NCI-H2107 (cell line): Measurements from ENCODE around the gene MSN.

ENCODE experiments used
- DNase-seq: peaks from one replicate; lab custom pipeline; 2025; lab: John Stamatoyannopoulos, UW

Gene MSN

DNA sequence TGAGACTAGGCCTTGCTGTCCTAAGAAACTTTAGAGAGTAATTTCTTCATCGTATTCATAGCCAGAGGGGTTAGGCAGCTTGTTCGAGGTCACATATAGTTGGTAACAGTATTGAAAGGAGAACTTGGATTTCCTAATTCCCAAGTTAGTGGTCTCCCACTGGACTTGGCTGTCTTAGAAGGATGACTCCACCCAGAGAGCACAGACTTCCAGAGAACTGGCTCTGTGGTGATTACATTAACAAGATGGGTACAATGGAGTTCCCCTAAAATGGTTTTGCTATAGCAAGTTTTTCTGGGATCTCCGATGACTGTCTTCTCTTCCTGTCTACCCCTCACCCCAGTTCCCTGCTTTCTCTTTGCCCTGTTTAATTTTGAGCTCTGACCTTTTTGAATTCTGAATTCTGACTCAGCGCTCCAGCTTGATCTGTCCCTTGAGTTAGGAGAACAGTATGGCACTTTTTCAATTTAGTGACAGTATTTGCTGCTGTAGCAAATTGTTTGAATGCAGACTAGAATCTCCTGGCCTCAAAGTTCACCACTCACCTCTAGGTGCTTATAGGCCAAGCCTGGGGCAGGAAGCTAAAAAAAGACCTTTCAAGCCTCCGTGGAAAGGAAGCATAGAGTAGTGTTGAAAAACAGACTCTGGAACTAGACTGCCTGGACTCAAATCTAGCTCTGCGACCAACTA lies 6.9 kb downstream of the MSN start:
- no peak for DNase-seq

DNA sequence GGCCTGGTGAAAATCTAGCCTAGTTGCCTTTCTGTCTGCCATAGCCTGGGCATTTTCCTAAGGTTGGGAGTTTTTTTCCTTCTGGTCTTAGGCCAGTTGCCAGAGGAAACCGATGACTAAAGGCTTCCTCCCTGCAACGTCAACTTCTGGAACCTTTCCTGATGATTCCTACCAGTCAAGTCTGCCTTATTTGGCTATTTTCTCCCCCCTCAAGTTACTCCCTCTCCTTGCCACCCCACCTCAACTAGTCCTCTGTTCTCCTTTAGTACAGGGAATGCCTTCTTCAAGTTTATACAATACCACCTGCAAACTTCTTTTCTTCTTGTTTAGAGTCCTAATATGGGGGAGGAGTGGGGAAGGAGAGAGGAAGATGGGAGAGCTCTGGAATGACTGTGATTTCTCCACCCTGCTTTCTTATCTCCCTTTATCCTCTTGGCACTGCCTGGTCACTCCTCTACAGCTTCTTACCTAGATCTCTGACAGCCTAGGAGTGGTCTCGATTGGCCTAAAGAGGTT lies 10.6 kb downstream of the MSN start:
- DNase-seq, result no peak

GRCh38 chrX:65679071-65679540 lies 11.7 kb downstream of the MSN start:
- DNase-seq, result no peak

DNA sequence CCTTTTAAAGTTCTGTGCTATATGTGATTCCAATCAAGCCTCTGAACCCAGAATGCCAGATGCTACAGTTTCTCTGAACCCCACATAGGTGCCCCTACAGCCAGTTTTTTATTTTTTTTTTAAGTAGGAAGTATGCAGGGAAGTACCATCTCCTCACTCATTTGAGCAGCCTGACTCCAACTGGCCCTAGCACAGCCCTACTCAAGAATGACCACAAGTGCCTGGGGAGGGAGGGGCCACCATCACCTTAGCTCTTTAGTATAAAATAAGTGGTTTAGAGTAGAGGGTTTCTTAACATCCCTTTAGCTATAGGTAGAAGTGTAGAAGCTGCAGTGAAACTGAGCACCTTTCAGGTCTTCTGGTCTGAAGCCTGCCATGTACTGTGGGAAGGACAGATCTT lies 14.4 kb downstream of the MSN start:
- no peak for DNase-seq

DNA sequence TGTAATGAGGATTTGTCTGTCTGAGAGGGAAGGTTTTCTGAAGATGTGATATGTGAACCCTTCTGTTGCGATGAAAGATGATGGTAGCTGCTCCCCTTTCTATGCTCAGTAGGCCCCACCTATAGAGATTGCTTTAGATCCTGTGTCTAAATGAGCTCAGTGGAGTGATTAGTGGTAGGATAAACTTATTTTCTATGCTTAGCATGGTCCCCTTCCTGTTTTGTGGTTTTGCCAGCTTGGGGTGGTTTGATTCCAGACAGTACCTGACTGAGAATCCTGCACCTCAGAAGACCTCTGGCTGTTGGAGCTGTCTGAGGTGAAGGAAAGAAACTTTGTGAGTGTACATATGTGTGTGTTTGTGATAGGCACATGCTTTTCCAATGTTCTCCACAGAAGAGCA lies 17.7 kb downstream of the MSN start:
- no peak for DNase-seq

- no peak for DNase-seq
Measured at GRCh38 chrX:65686236-65686635, 18.8 kb downstream of the MSN start.

- DNase-seq, result no peak
Measured at GRCh38 chrX:65687367-65687766, 19.9 kb downstream of the MSN start.

DNA sequence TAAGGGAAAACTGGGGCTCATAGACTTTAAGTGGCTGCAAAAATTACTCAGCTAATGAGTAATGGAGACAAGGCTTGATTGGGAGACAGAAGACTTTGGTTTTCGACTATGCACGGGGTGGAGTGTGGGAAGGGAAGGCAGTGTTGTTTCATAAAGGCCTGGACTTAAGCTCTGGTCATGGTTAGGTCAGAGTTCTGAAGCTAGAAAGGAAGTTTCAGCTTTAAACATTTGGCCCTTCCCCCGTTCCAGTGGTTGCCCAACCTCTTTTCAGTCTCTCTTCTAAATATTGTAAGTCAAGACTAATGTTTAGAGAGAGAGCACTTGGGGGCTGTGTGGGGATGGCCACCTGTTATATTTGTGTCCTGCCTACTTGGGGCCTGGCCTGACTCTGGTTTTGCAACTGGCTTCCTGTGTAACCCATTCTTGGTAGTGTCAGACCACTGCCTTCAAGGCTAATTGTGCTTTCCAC lies 21.0 kb downstream of the MSN start:
- no peak for DNase-seq

DNA sequence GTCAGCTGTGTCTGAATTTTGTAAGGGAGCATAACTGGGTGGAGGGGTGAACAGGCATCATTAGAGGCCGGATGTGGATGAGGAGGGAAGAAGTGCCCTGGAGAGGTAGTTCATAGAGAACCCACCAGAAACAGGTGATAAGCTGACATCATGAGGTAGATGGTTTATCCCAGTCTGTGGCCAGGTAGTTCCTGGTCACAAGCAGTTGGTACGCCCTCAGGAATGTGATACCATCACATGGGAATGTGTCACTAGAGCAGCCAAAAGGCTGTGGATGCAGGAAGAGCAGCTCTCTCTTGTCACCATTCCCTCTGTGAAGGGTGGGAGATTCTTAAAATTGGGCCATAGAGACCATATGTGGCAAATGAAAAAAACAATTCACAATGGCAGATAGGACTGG lies 21.9 kb downstream of the MSN start:
- DNase-seq, result no peak

DNA sequence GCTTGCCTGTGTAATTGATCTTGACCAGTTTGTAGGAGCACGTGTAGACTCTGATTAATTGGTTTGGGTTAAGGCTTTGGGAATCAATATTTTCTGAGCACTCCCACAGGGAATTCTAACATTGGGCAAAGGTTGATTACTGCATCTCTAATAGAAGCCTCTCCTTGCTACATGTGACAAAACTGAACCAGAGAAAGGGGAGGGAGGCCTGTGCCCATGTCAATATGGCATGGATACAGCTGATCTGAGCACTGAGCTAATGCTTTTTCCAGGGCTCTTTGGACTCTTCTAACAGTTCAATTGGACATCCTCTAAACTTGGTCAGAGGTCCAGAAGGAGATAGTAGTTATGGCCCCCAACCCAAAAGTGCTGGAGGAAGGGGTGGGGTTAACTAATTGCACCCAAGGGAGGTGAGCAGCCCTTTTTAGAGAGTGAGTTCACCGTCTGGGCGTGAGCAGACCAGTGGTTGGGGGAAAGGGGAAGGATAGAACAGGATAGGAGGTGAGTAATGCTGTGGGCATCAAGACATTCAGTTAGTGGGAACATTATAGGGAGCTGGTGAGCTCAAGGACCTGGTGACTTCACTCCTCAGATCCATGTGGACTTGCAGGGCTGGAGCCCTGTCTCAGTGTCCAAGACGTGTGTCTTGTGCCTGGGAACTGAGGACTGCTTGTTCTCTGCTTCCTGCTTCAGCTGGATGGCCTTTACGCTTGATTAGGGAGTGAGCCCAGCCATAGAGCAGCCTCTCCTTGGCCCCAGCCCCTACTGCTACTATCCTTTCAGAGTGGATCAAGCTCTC lies 22.8 kb downstream of the MSN start:
- DNase-seq, result no peak

DNA sequence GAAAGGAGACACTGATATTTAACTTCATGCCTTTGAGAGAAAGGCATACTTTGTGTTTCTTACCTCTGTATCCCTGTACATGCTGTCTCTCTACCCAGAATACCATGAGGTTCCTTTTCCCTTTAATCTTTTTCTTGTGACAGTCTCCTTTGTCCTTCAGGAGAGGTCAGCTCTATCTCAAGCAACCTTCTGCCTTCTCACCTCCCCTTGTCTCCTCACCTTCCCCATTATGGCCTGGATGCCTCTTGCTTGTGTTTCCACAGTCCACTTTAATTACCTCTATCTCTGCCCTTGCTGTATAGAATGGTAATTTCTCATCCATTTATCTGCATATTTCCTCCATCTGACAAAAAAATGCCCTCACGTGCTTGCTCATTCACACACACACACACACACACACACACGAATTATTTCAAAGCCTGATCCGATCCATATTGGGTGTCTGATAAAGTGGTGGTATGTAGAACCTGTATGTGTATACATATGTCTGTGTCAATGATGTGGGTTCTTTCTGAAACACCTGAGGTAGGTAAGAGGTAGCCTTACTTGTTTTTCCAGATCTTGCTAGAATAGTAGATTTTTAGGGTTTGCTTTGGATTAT lies 28.5 kb downstream of the MSN start:
- no peak for DNase-seq

- no peak for DNase-seq
Measured at GRCh38 chrX:65696613-65697012, 29.2 kb downstream of the MSN start.

- no peak for DNase-seq
Measured at GRCh38 chrX:65697211-65697641, 29.8 kb downstream of the MSN start.

DNA sequence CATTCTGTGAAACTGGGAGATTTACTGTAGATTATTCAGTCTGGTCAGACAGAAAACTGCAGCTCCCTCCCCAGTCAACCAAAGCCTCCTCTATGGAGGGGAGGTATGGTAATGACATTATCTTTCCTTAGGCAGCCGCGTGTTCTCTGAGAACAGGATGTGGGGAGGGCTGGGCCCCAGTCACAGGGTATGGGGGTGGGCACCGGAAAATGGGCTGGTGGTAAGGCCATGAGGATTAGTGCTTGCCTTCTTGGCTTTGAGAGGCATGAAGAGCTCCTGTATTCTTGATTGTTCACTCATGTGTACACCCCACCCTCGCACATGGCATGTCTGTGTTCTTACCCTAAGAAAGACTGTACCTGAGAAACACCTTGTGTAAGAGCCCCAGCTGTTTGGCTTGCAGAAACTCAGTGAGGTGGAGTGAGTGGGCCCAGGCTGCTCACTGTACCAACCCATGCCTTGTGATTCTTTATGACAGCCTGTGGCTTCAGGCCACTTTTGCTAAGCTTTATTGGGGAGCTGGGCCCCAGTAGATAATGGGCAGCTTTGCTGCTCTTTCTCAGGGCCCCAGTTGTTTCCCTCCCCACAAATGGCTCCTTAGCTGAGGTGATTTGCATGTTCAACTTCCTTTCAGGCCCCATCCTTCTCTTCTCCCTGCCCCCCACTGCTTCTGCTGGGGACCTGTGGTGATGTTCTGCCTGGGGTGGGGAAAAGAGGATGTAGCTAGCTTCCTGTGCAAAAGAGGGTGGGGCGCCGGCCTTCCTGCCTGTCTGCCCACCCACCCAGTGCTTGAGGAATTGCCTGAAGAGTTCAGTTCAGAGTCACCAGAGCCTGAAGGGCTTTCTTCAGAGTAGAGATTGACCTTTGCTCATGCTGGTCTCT lies 30.7 kb downstream of the MSN start:
- no peak for DNase-seq

DNA sequence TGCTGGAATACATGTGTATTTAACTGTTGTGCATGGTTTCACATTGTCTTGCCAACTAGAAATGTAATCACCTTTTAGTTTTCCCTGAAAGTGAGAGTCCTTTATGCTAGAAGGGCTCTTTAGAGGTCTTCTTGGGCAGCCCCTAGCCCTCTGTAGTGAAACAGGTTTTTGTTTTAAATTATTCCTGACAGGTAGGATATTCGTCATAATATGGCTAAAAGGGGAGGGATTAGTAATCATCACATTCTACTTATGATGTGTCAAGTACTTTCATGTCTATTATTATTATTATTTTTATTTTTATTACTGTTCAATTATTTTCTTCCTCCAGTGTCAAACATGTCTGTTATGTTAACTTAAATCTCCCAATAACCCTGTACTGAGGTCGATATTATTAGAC lies 35.5 kb downstream of the MSN start:
- no peak for DNase-seq

GRCh38 chrX:65705439-65705838 lies 38.0 kb downstream of the MSN start:
- no peak for DNase-seq

DNA sequence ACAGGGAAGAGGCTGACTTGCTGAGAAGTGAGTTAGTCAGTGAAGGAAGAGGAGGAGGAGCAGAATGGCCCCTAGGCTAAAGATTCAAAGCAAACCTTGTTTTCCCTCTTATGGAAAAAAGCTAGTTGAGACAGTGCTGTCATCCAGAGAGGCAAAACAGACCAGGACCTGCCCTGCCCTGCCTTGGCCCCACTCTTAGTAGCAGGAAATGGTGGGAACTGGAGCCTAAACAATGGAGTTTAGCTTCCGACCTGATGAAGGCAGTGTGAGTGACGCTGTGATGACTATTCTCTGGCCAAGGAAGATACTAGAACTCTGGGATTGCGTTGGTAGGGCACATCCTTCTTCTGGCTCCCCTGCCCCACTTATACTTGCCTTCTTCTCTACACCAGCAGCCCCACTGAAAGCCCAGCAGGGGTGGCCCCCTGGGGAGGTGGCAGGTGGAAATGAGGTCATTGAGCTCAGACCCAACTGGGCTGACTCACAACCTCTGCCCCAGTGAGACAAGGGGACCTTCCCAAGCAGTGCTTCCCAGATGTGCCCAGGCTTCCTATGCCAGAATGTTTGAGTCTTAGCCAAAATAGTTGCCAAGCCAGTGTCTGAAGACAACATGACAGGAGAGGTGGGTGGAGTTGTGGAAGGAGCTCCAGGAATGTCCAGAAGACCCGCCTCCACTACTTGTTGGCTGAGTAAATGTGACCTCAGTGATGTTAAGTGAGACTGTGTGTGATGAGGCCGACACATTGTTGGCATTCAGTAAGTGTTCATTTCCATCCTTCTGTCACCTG lies 38.8 kb downstream of the MSN start:
- DNase-seq, result no peak

- no peak for DNase-seq
Measured at GRCh38 chrX:65707151-65707550, 39.7 kb downstream of the MSN start.

DNA sequence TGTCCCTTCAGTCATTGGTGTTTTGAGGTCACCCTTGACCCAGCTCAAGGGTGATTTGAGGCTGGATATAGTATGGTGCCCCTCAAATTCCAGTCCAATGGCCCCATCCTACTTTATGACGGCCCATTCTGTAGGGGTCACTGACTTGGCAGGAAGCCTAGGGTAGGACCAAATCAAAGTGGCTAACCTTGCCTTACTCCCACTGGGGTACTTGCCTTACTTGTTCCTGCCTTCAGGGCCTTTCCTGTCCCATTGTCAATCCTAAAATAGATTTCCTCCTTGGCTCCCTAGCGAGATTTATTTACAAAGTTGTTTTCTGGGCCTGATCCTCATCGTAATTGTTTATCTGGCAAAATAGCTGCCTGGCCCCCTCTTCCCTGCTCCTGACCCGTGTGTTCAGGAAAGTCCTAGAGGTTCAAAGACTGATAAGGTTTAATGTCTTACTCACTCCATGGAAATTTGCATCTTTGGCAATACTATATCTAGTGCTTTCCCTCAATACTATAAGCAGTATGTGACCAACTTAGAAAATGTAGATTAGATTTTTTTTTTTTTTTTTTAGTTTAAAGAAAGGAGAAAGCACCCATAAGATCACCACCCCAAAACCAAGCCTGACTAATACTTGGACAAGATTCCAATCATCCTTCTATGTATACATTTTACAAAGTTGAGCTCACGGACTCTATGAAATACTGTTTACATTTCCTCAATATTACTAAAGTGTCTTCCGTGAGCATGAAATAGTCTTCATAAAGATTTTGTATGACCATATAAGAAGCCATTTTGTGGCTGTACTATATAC lies 44.8 kb downstream of the MSN start:
- no peak for DNase-seq

GRCh38 chrX:65718538-65718937 lies 51.1 kb downstream of the MSN start:
- no peak for DNase-seq
